GM21367 (cell line): ENCODE measurements around the gene MYH3.

Experiments used
- ATAC-seq: cut with Tn5 transposase; IDR thresholded peaks from one replicate; pipeline ENCODE4 v1.9.1; 2021; ENCODE audit not compliant: unreplicated experiment

MYH3 gene

DNA sequence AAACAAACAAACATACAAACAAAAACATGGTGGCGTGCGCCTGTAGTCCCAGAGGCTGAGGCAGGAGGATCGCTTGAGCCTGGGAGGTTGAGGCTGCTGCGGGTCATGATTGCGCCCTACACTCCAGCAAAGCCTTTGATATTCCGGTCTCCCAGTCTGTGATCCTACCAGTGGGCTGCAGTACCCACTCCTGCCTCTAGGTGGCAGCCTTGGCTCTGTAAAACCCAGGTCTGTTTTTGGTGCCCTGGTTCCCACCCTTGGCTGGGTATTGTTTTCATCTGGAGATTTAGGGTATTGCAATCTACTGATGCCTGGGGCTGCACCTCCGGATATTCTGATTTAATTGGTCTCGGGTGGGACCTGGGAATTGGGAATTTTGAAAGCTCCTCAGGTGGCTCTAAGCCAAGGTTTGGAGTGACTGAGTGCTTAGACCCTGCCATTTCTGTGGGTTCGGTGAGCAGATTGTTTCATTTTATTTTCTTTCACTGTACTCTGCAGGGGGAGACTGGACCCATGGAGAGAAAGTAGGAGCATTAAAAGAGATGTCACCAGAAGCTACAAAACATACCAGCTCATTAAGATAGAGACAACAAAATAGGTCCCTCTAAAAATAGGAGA, 40.5 kb downstream of the MYH3 start:
- no peak for ATAC-seq

DNA sequence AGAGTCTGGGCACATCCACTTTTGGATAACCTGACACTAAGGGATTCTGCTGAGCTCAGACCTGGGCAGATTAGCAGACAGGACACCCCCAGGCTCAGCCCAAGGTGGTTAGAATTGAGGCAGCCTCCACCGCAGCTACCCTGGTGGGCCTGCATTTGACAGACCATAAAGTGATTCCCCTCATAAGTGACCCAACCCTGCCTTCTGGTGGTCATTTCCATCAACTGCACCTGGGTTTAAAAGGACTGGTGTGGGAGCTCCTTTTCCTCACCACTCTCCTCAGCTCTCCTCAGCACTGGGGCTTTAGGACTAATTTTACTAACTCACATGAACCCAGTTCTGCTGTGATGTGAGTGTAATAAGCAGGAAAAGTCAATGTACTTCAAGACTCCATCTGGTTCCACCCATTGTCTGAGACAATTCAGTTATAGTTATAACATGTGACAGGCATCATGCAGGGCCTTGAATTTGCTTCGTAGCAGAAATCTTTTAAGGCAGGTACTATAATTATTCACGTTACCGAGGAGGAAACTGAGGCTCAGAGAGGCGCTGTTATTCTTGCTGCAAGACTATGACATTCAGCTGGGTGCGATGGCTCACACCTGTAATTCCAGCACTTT, 42.5 kb downstream of the MYH3 start:
- ATAC-seq: no peak

DNA sequence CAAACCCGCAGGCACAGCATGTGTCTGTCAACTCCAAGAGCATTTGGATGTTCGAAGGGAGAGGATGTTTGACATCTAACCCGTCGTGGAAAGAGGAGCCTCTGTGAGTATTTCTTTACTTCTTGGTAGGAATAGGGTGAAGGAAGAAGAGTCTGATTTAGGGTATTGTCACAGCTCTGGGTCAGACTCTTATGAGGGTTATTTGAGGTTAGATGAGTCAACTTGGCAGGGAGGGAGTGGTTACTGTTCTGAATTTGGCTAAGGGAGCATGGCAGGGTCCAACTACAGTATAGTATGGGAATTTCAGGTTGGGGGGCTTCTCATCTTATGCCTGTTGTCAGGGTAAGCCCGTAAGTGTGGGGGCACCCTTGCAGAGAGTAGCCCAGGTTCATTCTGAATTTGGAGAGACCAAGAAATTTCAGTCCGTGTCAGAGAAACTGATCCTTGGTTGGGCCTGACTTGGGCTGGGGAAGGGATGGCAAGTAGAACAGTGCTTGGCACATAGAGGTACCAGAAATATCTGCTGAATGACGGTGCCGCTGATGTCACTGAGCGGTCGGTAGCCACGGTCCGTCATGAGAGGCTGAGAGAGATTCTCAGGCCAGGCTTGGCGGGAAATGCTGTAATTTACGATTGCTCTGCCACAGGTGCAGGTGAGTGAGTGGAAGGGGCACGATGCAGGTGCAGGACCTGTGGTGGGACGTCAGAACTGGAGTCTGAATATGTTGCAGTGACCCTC, 43.2 kb downstream of the MYH3 start:
- no peak for ATAC-seq

DNA sequence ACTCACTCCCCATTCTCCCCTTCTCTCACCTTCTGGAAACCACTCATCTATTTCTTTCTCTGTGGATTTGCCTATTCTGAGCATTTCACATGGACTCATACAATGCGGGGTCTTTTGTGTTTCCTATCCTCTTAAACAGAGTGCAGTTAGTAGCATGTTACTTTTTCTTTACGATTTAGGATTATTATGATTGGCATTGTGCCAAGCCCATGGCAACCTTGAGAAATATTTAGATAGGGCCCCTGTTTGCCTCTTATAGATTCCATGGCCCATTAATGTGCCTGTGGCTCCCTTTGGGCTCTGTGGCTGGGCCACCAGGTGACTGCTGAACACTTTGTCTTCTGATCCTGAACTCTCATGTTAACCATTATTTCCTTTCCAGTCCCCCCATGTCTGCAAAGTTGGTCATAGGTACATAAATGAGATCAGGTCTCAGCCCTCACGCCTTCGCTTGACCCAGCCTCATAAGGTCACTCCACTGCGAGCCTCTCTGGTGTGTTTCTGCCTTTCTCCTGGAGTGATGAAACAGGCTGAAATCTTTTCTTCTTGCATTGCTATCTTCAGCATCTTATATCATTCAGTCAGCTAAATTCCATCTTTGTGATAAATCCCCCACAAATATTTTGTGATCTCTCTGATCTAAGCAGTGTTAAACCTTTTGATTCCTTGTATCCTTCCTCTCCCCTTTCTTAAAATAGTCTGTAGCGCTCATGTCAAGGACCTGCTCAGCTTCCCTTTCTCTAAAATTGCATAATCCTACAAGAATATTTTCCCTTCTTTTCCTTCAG, 44.0 kb downstream of the MYH3 start:
- ATAC-seq: no peak

DNA sequence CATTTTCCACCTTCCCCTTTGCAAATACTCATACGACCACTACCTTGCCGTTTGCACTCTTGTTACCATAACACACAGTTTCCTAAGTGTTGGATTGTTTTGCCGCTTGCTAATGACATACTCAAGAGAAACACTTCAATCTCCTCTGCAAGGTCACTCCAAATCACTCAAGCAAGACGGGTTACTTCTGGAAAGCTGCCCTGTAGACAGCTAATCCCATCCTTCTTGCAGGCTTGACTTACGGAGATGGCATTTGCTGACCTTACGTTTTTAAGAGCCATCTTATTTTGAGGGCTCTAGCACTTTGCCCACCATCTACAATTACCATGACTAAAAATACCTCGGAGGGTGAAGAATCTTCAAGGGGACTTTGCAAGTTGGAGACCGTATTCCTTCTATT, 46.2 kb downstream of the MYH3 start:
- ATAC-seq: no peak

DNA sequence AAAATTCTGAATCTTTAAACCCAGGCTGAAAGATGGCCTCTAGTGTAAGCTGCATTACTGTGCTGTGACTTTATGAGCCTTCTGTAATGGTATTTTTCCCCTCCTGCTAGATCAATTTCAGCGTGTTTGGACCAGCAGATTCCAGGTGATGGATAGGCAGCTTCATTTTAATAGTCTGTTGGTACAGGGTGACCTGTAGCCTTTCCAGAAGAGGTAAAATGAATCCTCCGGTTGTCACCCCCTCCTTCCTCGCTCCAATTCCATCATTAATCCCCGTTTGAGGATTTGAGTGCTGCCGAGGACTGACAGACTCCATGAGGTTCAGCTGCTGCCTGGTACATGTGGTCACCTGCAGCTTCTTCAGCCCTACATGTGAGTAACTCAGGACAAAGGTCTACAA, 48.9 kb downstream of the MYH3 start:
- ATAC-seq: no peak

DNA sequence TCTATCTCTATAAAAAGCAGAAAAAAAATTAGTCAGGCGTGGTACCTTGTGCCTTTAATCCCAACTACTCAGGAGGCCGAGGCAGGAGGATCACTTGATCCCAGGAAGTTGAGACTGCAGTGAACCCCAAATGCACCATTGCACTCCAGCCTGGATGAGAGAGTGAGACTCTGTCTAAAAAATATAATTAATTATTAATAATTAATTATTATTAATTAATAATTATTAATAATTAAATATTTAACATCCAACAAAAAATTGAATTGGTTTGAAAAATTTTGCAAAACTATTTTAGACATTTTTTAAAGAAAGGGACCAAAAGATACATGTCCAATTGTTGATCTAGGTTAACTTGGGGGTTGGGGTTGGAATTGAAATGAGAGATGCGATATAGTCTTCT, 51.0 kb downstream of the MYH3 start:
- ATAC-seq: no peak

DNA sequence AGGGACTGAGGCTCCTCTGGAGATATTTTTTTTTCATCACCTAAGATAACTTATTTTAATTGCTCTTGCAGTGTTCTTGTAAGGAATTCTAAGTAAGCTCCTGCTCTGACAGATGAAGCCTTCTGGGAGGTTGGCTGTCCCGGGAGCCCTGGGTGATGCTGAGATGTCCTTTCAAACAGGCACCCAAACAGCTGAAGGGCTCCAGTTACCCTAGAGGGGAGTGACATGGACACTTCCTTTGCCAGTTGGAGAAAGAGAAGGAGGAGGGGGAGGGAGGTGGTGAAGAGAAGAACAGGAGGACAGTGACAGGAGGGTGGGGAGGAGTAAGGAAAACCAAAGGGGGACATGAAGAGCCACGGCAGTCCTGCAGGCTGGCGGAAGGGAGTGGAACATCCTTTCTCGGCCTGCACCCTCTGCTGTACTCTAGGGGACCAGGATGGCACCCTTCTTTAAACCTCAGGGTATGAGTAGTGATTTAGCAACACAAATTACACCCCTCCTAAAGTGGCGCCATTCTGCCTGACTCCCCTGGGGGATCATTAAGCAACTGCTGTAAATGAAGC, 51.8 kb downstream of the MYH3 start:
- ATAC-seq: no peak

DNA sequence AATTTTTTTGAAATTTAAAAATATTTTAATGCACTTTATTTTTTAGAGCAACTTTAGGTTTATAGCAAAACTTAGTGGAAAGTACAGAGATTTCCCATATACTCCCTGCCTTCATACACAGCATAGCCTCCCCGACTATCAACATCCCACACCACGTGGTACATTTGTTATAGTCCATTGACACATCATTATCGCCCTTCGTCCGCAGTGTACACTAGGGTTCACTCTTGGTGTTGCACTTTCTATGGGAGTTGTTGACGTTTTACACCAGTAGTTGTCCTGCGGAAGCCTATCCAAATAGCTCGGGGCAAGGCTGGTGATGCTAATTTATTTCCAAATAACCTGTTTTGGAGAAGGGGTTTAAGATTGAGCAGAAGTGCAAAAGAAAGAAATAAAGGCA, 52.6 kb downstream of the MYH3 start:
- ATAC-seq: no peak

DNA sequence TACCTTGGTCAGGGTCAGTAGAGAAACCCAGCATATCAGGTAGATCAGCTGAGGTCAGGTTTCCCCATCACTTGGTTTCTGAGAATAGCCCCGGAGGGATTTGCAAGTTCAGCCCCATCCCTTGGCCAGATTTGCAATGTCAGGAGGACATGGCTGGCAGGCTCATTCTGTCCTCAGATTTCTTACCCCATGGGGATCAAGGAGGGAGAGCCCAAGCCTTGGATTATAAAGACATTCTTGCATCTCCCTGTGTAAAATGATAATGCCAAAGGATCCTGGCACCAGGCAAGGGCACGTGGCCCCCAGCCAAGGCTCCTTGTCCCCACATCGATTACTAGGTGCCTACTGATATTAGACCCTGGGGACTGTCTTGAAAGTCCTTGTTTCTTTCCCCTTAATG, 53.2 kb downstream of the MYH3 start:
- ATAC-seq: no peak

DNA sequence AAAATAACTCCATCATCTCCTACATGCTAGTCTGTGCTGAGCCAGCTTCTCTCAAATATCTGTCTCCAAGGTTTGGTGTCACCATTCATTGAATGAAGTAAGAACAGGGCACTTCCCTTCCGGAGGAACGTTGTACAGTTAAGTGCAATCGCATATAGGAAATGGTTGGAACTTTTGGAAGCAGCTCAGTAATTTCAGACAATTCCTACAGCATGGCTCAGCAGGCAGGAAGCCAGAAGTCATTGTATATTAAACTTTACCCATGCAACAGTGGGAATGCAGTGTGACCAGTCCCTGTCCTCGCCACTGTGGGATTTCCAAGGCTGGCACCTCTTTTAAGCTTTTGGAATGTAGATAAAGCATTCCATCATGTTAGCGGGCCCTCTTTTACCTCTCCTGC, 56.5 kb downstream of the MYH3 start:
- no peak for ATAC-seq

DNA sequence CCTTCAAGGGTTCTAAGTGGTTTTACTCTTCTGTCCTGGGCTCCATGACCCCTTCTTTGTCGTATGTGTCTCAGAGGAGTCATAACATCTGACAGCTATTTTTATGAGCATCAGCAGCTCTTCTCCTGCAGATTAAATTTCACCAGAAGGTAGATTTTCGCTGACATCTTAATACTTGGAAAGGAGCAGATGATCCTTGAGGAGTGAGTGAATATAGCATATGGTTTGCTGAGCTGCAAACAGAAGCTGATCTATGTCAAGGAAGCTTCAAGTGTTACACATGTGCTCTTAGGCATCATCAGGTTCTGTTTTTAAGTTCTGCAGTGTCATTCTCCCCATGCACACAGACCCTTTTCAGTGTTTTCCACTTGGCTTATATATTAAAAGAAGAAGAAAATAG, 58.5 kb downstream of the MYH3 start:
- no peak for ATAC-seq

DNA sequence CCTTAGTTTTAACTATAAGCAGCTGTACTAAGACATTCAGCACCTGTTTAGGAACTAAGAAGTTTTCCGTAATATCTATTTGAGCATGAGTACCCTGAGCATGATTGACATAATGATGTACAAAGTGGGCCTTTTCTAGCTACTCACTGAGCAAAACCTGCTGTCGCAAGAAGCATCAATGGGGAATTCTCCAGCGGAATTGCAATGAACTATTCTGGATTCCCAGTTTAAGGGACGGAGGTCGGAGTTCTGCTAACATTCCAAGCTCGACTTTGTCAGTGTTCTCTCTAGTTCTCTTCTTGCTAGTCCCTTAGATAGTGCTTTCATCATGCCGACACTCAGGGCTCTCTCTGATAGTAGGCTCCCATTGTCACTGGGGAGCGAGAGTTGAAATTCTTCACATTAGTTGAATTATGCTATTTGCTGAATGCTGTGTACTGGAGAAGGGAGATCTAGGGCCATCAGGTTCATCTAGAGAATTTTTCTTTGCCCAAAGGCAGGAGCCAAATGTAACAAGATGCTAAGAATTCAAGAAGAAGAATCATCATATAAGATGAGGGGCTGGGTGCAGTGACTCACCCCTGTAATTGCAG, 67.5 kb downstream of the MYH3 start:
- ATAC-seq: no peak

DNA sequence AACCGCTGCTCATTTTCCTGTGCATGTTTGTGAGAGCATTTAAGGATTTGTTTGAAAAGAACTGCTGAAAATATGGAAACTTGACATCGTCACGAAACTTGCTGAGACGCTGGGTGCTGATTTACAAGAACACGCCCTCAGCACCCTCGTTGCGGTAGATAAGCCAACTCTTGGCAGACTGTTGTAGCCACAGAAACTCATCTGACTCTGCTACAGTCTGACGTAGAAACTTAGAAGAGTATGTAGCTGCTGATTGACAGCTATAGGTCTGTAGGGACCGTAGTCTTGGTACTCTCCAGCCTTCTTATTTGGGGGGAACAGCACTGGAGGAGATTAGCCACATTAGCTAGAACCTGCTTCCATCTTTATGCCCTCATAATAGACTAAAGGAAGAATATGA, 71.6 kb downstream of the MYH3 start:
- ATAC-seq: no peak

DNA sequence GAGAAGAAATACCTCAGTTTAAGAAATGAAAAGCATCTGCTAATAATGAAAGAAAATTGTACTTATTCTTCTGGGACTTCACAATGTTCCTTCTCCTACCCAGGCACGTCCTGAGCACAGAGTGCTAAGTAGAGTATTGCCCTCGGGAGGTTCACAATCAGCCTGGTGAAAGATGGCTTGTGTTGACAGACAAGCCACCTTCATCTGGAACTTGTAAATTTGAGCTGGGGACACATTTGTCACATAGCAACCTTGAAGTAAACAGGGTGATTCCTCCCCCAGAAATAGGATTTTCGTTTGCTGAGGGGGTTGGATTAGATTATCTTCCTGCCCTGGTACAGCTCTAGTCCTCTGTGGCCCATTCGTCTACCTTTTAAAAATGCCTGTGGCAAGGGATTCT, 73.3 kb downstream of the MYH3 start:
- ATAC-seq: no peak

DNA sequence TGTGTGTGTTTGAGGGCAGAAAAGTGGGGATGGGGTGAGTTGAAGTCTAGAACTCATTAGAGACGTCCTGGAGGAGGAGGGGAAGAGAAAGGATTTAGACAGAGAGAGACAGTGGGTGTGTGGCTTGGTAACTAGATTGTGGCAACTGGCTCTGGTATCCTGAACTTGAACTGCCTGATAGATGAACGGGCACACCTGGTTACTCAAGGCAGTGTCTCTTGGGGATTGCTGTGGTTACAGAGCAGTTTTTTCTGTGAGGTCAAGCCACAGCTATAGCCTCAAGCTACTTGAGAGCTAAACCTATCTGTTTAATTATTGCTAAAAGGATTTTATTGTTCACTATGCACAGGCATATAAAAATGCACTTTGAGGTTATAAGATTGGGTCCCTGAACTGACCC, 77.8 kb downstream of the MYH3 start:
- ATAC-seq: no peak
